Measurements from ENCODE around the gene MNX1.

Gene MNX1

GRCh38 chr7:157005456-157006204 lies 4.8 kb downstream of the MNX1 start:
- no peak for DNase-seq (ENCODE audit: low read depth)
- H3K4me3 ChIP-seq (ENCODE audit: low read depth, low read length), result no peak overlapping the region
- TF ChIP-seq, protein P1, sequence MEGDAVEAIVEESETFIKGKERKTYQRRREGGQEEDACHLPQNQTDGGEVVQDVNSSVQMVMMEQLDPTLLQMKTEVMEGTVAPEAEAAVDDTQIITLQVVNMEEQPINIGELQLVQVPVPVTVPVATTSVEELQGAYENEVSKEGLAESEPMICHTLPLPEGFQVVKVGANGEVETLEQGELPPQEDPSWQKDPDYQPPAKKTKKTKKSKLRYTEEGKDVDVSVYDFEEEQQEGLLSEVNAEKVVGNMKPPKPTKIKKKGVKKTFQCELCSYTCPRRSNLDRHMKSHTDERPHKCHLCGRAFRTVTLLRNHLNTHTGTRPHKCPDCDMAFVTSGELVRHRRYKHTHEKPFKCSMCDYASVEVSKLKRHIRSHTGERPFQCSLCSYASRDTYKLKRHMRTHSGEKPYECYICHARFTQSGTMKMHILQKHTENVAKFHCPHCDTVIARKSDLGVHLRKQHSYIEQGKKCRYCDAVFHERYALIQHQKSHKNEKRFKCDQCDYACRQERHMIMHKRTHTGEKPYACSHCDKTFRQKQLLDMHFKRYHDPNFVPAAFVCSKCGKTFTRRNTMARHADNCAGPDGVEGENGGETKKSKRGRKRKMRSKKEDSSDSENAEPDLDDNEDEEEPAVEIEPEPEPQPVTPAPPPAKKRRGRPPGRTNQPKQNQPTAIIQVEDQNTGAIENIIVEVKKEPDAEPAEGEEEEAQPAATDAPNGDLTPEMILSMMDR (IDR thresholded peaks at IDR 0.05; ENCODE audit: low read depth, low read length, missing control alignments), result no peak

DNA sequence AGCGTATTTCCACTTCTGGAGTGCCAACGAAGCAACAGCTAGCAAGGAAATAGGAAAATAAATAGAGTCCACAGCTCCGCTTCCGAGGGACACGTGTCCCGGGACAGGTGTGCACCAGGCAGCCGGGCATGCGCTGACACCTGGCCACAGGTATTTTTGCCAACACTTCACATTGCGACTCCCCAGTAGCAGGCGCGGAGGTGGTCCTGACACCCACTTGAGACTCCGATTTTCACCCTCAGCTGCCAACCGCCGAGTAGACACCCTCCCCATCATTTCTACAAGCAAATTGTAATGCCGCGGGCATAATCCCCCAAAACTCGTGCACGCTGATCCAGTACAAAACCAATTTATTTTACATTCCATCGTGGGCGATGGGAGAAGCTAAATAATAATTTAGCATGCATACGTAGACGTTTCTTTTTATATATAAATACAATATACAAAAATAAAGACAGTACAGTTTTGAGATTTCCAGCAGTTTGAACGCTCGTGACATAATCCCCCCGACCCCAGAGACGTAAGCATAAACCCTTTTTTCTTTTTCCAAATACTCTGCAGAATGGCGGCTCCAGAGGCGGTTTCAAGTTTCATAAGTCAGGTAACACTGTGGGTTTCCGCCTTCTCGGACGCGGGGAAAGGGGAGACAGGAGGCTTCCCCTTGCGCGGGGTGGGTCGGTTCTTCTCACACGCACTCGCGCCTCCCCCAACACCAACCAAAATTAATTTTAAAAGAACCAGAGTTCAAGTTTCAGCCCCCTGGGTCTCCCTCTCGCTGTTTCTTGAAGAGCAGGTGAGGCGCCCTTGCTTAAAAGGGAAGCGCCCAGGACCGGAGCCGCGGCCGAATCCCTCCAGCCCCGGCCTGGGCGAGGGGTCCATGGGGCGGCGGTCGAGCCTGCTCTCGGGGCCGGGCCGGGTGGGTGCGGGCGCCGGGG lies 5.7 kb downstream of the MNX1 start:
- TF ChIP-seq, protein P1 (IDR thresholded peaks at IDR 0.05; ENCODE audit: low read depth, low read length, missing control alignments), result no peak
- DNase-seq (ENCODE audit: low read depth), result no peak
- H3K4me3 ChIP-seq (ENCODE audit: low read depth, low read length), result no peak overlapping the region

DNA sequence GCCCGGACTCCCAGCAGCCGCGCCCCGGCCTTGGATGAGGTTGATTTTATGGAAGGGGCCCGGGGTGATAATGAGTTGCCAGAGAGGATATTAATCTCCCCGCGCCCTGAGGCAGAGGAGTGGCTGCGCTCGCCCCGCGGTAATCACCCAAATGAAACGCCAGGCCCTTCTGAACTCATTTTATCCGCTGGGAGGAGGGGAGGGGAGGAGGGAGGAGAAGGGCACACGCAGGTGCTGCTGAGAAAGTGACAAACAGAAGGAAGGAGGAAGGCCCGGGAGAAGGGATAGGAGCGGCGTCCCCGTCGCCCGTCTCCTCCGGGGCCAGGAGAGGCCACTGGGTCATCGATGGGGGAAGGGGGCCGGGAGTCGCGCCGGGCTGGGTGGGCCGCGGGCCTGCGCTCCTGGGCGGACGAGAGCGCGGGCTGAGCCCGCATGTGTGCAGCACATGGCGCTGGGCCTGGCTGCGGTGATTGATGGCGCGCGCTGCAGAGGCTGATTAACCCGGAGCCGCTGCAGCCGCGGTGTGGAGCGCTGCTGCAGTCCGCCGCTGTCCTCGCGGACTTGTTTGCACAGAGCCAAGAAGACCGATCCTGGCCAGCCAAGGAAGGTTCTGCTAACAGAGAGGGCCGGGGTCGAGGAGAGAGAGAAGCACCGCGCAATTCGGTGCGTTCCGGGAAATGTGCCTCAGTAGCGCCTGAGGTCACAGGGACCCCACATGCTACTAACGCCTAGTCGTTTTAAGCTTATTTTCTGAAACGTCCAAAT lies 6.5 kb downstream of the MNX1 start:
- DNase-seq (ENCODE audit: low read depth), result no peak

DNA sequence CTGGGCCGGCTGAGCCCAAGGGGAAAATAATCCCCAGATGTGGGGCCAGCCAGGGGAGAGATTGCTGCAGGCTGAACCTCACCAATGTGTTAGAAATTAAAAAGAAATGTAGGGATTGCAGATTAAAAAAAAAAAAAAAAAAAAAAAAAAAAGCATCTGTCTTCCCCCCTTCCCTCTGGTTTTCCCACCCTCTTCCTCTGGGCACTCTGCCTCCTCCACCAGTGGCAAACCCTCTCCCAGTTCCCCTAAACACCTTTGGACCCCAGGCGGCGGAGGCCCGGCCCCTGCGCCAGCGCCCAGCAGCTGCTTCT lies 7.1 kb downstream of the MNX1 start:
- no peak for DNase-seq (ENCODE audit: low read depth)
- no peak overlapping the region for H3K4me3 ChIP-seq (ENCODE audit: low read depth, low read length)
- TF ChIP-seq, protein P1 (IDR thresholded peaks at IDR 0.05; ENCODE audit: low read depth, low read length, missing control alignments), result no peak

More for the DNA sequence above, 6.5 kb downstream of the MNX1 start:
- H3K4me3 ChIP-seq (ENCODE audit: low read depth, low read length), result no peak overlapping the region
- TF ChIP-seq, protein P1 (IDR thresholded peaks at IDR 0.05; ENCODE audit: low read depth, low read length, missing control alignments), result no peak

DNA sequence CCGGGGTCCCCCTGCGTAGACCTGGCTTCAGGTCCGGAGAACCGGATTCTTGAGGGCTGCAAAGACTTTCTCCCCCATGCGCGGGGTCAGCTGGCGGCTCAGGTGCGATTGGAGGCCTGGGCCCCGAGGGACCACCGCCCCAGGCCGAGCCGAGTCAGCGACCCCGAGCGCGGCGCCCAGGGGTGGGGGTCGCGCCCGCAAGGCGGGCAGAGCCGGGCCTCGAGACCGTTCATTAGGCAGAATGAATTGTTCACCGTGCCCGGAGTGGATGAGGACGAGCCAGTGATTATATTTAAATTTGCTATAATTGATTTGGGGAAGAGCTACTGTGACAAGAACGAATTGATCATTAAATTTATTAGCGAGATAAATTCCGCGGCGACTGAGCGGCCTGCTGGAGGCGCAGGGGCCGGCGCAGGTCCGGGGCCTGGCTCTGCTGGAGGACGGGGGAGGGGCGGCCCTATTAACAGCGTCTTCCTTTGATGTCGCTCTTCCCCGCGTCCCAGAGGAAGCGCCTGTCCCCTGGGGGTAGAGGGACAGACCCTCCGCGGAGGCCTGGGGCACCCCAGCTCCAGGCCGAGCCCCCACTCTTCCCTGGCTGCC lies 7.5 kb downstream of the MNX1 start:
- TF ChIP-seq, protein P1 (IDR thresholded peaks at IDR 0.05; ENCODE audit: low read depth, low read length, missing control alignments), result no peak
- H3K4me3 ChIP-seq (ENCODE audit: low read depth, low read length), result no peak overlapping the region
- no peak for DNase-seq (ENCODE audit: low read depth)
